ENCODE results near the gene TNNI3. TPM values are rescaled to one million over a fixed set of nuclear protein-coding genes. Genes with fewer than 3 reads are reported as not detected.

TNNI3 gene
- total and polyA plus RNA-seq, 9 of the 15 experiments (the other 6 are each of a cell fraction or from before 2014, with no cell fraction given) = 4.7 to 158 (median 42.0) TPM

DNA sequence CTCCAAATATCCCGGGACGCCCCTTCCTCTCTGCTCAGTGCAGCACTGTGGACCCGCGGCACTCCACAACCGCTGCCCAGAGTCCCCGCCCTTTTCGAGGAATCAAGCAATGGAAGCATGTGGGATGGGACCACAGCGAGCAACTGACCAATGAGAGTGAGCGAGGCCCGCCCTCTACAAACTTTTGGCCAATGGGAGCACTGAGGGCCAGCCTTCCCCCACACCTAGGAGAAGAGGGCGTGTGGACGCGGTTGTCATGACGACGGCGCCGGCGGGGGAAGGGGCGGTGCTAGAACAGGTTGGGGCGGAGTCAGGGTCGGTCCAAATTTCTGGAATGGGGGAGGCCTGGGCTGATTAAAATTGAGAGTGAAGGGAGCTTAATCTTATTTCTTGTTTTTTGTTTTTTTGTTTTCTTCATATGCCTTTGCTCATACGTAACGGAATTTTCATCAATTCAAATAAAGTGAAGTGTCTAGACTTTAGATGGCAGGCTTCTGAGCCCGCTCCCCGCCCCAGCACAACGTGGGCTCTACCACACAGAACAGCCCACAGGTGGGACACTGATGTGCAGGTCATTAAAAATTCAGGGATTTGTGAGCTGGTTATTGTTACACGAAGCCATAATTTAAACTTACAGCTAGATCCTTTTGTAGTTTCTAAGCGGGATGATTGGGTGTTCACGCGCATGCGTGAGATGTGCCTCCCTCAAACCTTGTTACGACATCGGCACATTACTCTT lies 9.2 kb upstream of the TNNI3 start, which contains the start of gene DNAAF3 (continued):
- TF ChIP-seq GATAD2B (IDR thresholded peaks at IDR 0.05; ENCODE audit: borderline replicate concordance) = no peak
- TF ChIP-seq, protein P1, sequence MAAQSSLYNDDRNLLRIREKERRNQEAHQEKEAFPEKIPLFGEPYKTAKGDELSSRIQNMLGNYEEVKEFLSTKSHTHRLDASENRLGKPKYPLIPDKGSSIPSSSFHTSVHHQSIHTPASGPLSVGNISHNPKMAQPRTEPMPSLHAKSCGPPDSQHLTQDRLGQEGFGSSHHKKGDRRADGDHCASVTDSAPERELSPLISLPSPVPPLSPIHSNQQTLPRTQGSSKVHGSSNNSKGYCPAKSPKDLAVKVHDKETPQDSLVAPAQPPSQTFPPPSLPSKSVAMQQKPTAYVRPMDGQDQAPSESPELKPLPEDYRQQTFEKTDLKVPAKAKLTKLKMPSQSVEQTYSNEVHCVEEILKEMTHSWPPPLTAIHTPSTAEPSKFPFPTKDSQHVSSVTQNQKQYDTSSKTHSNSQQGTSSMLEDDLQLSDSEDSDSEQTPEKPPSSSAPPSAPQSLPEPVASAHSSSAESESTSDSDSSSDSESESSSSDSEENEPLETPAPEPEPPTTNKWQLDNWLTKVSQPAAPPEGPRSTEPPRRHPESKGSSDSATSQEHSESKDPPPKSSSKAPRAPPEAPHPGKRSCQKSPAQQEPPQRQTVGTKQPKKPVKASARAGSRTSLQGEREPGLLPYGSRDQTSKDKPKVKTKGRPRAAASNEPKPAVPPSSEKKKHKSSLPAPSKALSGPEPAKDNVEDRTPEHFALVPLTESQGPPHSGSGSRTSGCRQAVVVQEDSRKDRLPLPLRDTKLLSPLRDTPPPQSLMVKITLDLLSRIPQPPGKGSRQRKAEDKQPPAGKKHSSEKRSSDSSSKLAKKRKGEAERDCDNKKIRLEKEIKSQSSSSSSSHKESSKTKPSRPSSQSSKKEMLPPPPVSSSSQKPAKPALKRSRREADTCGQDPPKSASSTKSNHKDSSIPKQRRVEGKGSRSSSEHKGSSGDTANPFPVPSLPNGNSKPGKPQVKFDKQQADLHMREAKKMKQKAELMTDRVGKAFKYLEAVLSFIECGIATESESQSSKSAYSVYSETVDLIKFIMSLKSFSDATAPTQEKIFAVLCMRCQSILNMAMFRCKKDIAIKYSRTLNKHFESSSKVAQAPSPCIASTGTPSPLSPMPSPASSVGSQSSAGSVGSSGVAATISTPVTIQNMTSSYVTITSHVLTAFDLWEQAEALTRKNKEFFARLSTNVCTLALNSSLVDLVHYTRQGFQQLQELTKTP (IDR thresholded peaks at IDR 0.05; ENCODE audit: low read depth in 1 of 2, partially characterized antibody in 2 of 2) = peak in 1 of 2 experiments; percentile 84
- TF ChIP-seq RNF2 (IDR thresholded peaks at IDR 0.05) = no peak
- TF ChIP-seq, protein P2, sequence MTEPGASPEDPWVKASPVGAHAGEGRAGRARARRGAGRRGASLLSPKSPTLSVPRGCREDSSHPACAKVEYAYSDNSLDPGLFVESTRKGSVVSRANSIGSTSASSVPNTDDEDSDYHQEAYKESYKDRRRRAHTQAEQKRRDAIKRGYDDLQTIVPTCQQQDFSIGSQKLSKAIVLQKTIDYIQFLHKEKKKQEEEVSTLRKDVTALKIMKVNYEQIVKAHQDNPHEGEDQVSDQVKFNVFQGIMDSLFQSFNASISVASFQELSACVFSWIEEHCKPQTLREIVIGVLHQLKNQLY (CRISPR knock-in tag; conservative IDR thresholded peaks at IDR 0.05) = 0 out of 4 replicates have a peak, but pooled peaks of 1 of the 2 experiments have one; percentile 31
- no peak for TF ChIP-seq CCAR2 (IDR thresholded peaks at IDR 0.05; ENCODE audit: low read depth, low read length)
- no peak for TF ChIP-seq ZNF589 (CRISPR knock-in tag; IDR thresholded peaks at IDR 0.05; ENCODE audit: low read depth)
- 0 out of 2 replicates have a peak, but pooled peaks have one; percentile 57 for TF ChIP-seq POLR2G (IDR thresholded peaks at IDR 0.05; ENCODE audit: low read depth, low read length)
- 0 out of 2 replicates have a peak, but pooled peaks have one; percentile 34 for TF ChIP-seq TCFL5 (CRISPR knock-in tag; conservative IDR thresholded peaks at IDR 0.05)
- TF ChIP-seq ELF2 (CRISPR knock-in tag; IDR thresholded peaks at IDR 0.05) = no peak
- TF ChIP-seq BMI1 (IDR thresholded peaks at IDR 0.05; ENCODE audit: low read length) = peak; percentile 100
- TF ChIP-seq, protein P3, sequence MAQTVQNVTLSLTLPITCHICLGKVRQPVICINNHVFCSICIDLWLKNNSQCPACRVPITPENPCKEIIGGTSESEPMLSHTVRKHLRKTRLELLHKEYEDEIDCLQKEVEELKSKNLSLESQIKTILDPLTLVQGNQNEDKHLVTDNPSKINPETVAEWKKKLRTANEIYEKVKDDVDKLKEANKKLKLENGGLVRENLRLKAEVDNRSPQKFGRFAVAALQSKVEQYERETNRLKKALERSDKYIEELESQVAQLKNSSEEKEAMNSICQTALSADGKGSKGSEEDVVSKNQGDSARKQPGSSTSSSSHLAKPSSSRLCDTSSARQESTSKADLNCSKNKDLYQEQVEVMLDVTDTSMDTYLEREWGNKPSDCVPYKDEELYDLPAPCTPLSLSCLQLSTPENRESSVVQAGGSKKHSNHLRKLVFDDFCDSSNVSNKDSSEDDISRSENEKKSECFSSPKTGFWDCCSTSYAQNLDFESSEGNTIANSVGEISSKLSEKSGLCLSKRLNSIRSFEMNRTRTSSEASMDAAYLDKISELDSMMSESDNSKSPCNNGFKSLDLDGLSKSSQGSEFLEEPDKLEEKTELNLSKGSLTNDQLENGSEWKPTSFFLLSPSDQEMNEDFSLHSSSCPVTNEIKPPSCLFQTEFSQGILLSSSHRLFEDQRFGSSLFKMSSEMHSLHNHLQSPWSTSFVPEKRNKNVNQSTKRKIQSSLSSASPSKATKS (CRISPR knock-in tag; IDR thresholded peaks at IDR 0.05) = no peak
- no peak for TF ChIP-seq POLR2H (tag; IDR thresholded peaks at IDR 0.05; ENCODE audit: low read depth)
- no peak for TF ChIP-seq ZNF644 (tag; IDR thresholded peaks at IDR 0.05; ENCODE audit: low read depth)
- no peak for TF ChIP-seq ZNF347 (CRISPR knock-in tag; IDR thresholded peaks at IDR 0.05; ENCODE audit: low read depth)
- TF ChIP-seq, protein P4, sequence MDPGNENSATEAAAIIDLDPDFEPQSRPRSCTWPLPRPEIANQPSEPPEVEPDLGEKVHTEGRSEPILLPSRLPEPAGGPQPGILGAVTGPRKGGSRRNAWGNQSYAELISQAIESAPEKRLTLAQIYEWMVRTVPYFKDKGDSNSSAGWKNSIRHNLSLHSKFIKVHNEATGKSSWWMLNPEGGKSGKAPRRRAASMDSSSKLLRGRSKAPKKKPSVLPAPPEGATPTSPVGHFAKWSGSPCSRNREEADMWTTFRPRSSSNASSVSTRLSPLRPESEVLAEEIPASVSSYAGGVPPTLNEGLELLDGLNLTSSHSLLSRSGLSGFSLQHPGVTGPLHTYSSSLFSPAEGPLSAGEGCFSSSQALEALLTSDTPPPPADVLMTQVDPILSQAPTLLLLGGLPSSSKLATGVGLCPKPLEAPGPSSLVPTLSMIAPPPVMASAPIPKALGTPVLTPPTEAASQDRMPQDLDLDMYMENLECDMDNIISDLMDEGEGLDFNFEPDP (CRISPR knock-in tag; IDR thresholded peaks at IDR 0.05) = no peak
- peak; percentile 50; the same call in 1 of the 2 replicates for TF ChIP-seq ESRRA (IDR thresholded peaks at IDR 0.05; ENCODE audit: borderline replicate concordance, low read depth)
- no peak for TF ChIP-seq TAF1 (IDR thresholded peaks at IDR 0.05; ENCODE audit: control insufficient read depth, extremely low read depth, insufficient read depth, low read length, severe bottlenecking)
- no peak for TF ChIP-seq CTBP1 (IDR thresholded peaks at IDR 0.05; ENCODE audit: borderline replicate concordance)
- no peak for TF ChIP-seq ZBTB1 (CRISPR knock-in tag; IDR thresholded peaks at IDR 0.05; ENCODE audit: borderline replicate concordance, low read depth)
